HEK293 (cell line): Measurements from ENCODE around the gene DGKZ.
A peak's percentile ranks its signal among the peaks of the same experiment; 100 is the strongest.

Experiments used
- ATF2 ChIP-seq: fragments of 450-650 bp; formaldehyde crosslinking; IDR thresholded peaks from 2 replicates; pipeline ENCODE4 v1.5.1; 2016; ENCODE audit warnings: missing biosample characterization, missing genetic modification characterization, low read depth
- CTCF ChIP-seq: fragments of 450-650 bp; formaldehyde crosslinking; IDR thresholded peaks from 2 replicates; pipeline ENCODE4 v1.5.1; 2016; ENCODE audit warnings: missing biosample characterization, missing genetic modification characterization
- KLF8 ChIP-seq: fragments of 450-650 bp; formaldehyde crosslinking; IDR thresholded peaks from 2 replicates; pipeline ENCODE4 v1.5.1; 2016; ENCODE audit warnings: missing biosample characterization, missing genetic modification characterization
- PRDM1 ChIP-seq: fragments of 450-650 bp; formaldehyde crosslinking; IDR thresholded peaks from 2 replicates; pipeline ENCODE4; 2016; ENCODE audit warnings: missing biosample characterization, missing genetic modification characterization
- REST ChIP-seq: fragments of 450-650 bp; formaldehyde crosslinking; IDR thresholded peaks from 2 replicates; pipeline ENCODE4 v1.5.1; 2016; ENCODE audit warnings: missing biosample characterization, missing genetic modification characterization
- TSHZ1 ChIP-seq: fragments of 450-650 bp; formaldehyde crosslinking; IDR thresholded peaks from 2 replicates; pipeline ENCODE4 v1.5.1; 2016; ENCODE audit warnings: missing biosample characterization, missing genetic modification characterization, borderline replicate concordance
- ZBTB44 ChIP-seq: fragments of 450-650 bp; IDR thresholded peaks from 2 replicates; pipeline ENCODE4 v1.5.1; 2018; ENCODE audit warnings: missing biosample characterization, mild to moderate bottlenecking, missing genetic modification characterization
- ZNF121 ChIP-seq: fragments of 450-650 bp; formaldehyde crosslinking; IDR thresholded peaks from 2 replicates; pipeline ENCODE4 v1.5.1; 2016; ENCODE audit warnings: missing biosample characterization, missing genetic modification characterization
- ZNF2 ChIP-seq: fragments of 450-650 bp; formaldehyde crosslinking; IDR thresholded peaks from 2 replicates; pipeline ENCODE4 v1.5.1; 2016; ENCODE audit warnings: missing biosample characterization, missing genetic modification characterization
- ZNF221 ChIP-seq: fragments of 450-650 bp; formaldehyde crosslinking; IDR thresholded peaks from 2 replicates; pipeline ENCODE4 v1.5.1; 2017; ENCODE audit warnings: missing biosample characterization, missing genetic modification characterization, borderline replicate concordance
- ZNF335 ChIP-seq: fragments of 450-650 bp; formaldehyde crosslinking; conservative IDR thresholded peaks from 2 replicates; pipeline ENCODE4 v1.5.1; 2016; ENCODE audit warnings: missing biosample characterization, missing genetic modification characterization

GRCh38 chr11:46380340-46381047 is 33.2 kb downstream of the DGKZ start:
- TF ChIP-seq ZNF221 (tag by site-specific recombination) (no peak), ZNF2 (tag by site-specific recombination) (no peak), REST (tag by site-specific recombination) (no peak), TSHZ1 (tag by site-specific recombination) (no peak), ZBTB44 (tag by site-specific recombination) (no peak), CTCF (no peak), ZNF121 (no peak), ATF2 (tag by site-specific recombination) (no peak), PRDM1 (tag by site-specific recombination) (0 out of 2 replicates have a peak, but pooled peaks have one; percentile 5), KLF8 (tag by site-specific recombination) (0 out of 2 replicates have a peak, but pooled peaks have one; percentile 10), ZNF335 (tag by site-specific recombination) (peak; percentile 51)
